GM19328 (cell line): ENCODE data around the gene POLR2F.

Experiments
- ATAC-seq: cut with Tn5 transposase; IDR thresholded peaks from one replicate; pipeline ENCODE4 v1.9.1; 2021; ENCODE audit warnings: mild to moderate bottlenecking, moderate library complexity; ENCODE audit not compliant: unreplicated experiment

The POLR2F gene

DNA sequence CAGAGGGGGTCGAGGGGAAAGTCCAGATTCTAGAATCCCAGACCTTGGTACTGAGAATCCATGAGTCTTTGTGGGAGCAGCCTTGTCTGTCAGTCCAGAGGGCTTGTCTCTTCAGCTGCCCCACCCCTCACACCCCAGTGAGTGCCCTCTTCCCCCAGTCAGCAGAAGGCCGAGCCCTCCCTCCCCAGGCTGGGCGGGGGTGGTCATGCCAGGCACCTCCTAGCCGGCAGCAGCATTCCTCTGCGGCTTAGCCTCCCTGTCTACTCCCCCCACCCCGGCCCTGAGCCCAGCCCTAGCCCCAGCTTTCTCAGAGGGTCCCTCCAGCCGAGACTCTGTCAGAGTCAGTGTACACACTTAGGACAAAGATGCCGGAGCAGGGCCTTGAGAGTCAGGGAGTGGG, 26.3 kb downstream of the POLR2F start:
- no peak for ATAC-seq

DNA sequence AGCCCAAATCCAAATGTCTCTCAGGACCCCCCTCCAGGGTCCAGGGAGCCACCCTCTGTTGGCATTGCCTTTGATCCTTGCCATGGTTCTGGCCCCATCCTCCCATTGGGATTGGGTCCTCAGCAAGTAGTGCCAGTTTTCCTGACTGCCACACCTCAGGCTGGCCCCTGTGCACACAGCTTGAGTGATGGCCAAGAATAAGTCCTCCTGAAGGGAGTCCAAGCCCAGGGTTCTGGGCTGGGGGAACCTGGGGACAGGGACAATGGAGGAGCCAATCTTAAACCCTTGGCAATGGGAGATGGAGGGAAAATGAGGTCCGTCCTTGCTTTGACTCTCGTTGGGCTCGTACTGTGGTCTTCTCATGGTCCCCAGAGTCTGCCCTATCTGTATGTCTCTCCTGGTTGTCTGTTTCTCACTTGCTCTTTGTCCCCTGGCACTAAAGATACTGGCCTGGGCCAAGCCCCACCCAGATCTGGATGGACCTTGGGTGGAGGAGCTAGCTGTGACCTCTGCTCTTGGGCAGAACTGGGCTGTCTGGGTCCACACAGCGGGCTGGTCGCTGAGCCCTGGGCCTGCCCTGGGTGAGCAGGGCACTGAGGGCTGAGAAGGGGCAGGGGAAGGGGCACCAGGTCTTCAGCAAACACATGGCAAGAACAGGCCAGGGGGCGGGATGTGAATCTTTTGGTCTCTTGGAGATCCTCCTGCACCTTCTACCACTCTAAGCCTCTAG, 27.9 kb downstream of the POLR2F start:
- no peak for ATAC-seq

DNA sequence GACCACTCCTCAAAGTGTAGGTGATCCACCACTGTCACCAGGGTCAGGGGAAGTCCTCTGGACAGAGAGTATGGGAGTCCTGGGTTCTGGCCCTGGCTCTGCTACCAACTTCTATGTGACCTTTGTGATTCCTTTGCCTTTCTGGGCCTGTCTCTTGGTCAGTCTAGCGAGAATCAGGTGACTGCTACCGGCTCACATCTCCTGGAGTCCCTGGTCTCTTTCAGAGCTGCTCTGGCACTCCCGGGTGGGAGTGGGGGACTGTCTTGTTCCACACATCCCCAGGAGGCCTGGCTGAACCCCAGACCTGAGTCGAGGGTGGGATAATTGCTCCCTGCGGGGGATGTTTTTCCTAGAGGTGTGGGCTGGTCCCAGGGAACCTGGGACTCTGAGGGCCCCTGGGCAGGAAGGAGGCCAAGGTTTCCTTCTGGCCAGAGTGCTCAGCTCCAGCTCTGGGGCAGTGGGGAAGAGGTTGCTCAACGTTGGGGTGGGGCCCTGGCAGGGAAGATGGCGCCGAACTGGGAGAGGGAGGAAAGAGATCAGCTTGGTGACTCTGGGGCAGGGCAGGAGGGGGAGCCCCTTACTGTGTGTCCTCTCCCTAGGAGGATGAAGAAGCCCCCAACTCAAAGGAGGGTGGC, 28.8 kb downstream of the POLR2F start:
- no peak for ATAC-seq

DNA sequence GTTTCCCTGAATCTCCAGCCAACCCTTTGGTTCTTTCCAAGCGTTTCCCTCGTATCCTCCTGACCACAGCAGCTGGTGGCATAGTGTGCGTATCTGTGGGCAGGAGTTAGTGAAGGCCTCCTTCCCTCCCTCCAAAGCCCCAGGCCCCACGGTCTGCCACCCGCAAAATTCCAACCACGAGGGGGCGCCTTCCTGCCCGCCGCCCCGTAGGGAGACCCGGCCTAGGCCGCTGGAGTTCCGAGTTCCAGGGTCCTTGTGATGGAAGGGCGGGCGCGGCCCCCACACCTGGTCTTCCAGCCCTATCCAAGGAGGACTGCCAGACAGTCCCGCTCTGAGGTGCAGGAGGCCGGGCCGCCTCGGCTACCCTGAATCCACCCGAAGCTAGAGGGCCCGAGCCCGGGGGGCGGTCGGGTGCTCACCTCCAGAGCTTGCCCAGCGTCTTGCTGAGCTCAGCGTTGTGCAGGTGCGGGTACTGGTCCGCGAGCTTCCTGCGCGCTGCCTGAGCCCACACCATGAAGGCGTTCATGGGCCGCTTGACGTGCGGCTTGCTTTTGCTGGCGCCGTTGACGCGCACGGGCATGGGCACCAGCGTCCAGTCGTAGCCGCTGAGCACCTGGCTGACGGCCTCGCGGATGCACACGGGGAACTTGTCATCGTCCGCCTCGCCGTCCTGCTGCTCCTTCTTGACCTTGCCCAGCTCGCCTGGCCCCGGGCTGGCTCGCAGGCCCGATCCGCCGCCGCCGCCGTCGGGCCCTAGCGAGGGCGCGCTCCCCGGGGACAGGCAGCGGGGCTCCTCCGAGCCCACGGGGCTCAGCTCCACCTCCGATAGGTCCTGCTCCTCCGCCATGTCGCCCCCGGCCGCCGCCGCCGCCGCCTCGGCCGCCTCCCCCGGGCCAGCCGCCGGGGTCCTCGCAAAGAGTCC, 29.7 kb downstream of the POLR2F start:
- no peak for ATAC-seq

- ATAC-seq = no peak
These were observed 30.6 kb downstream of the POLR2F start, which contains the start of gene SOX10 for GRCh38 chr22:37983860-37984791. TSS of gene SOX10 (minus strand) at chr22:37984555. CDS start at chr22:37983784, 771 bp downstream.

GRCh38 chr22:37985050-37985585, 31.6 kb downstream of the POLR2F start:
- ATAC-seq = no peak

GRCh38 chr22:37985751-37986281, 32.3 kb downstream of the POLR2F start:
- no peak for ATAC-seq

DNA sequence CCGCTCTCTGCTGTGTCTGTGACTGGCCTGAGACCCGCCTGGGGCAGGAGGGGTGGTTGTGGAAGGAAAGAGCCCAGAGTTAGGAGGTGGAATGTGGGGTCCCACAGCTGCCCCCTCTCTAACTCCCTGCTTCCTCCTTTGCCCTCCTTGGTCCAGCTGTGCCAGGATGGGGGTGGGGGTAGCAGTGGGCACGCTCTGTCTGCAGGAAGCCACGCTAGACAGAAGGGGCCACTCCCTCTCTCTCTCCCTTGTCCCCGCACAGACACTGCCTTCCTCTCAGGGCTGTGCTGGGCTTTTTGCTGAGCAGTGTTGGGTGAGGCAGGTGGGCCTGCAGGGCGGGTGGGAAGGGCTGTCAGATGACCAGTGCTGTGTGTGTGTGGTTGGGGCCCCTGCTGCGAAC, 32.9 kb downstream of the POLR2F start:
- ATAC-seq = no peak

DNA sequence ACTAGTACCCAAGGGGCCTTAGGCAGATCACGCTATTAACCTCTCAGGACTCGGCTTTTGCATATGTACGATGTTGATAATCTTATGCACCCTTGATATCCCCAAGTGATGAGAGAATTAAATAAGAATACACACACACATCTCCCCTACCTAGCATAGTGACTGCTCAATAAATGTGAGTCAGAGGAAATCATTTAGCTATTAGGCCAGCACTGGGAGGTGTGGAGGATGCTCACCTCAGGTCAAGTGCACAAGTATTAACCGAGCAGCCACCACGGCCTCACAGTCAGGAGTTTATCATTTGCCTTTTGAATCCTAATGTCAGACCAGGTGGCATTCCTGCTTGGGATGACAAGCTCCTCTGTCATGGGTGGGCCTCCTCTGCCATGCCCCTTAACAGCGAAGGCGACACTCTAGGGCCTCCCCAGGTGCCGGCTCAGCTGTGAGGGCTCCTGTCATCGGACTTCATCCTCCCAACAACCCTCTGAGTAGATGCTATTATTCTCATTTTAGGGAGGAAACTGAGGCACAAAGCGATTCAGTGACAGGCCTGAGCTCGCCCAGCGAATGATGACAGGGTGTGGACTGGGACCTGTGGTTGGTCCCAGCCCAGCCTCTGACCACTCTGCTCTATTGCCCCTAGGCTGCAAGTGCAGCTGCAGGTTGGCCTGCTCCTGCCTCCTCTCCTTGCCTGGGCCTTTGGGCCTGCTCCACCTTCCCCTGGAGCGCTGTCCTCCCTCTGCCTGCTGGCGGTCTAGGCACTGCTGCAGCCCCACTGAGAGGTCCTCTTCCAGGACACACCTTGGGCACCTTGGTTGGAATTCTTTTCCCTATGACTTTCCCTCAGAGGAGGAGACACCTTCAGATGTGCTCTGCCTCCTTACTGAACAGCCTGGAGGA, 35.9 kb downstream of the POLR2F start:
- no peak for ATAC-seq

DNA sequence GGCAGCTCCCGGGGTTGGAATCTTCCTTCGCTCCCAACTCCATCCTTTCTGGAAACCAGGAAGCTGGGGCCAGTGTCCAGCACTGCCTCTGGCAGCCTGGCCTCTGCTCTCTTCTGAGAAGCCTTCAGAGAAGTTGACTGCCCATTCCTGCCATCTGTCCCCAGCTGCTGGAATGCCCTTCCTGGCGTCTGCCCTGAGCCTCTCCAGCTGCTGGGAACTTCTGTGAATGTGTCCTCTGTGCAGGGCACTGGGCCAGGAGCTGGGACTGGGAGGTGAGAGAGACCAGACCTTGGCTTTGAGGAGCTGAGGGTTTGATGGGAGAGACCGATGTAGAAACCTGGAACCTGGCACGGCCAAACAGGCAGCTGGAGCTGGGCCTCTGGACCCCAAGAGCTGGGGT, 36.8 kb downstream of the POLR2F start:
- ATAC-seq = no peak

- no peak for ATAC-seq
These were observed 37.4 kb downstream of the POLR2F start for GRCh38 chr22:37990862-37991261.

DNA sequence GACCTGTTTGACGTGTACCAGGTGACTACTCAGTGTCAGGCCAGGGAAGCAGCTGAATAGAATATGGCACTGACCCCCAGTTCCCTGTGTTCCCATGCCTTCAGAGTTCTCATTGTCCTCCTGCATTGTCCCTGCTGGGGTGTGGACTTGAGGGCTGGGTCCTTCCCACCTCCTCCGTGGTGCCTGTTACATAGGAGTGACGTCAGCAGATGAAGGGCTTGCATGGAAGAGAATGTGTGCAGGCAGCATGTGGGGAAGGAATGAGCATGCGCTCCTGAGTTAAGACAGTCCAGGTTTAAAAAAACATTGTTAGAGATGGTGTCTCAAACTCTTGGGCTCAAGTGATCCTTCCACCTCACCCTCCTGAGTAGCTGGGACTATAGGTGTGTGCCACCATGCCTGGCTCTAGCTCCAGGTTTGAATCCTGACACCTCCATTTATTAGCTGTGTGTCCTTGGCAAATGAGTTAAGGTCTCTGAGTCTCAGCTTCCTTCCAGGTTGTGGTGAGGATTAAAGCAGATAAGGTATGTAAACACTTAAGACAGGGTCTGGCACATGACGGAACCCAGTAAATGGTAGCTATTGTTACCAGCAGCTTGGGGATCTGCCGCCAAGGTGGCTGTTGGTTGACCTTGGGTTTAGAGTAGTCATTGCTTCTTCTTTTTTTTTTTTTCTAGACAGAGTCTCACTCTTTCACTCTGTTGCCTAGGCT, 38.4 kb downstream of the POLR2F start:
- no peak for ATAC-seq

DNA sequence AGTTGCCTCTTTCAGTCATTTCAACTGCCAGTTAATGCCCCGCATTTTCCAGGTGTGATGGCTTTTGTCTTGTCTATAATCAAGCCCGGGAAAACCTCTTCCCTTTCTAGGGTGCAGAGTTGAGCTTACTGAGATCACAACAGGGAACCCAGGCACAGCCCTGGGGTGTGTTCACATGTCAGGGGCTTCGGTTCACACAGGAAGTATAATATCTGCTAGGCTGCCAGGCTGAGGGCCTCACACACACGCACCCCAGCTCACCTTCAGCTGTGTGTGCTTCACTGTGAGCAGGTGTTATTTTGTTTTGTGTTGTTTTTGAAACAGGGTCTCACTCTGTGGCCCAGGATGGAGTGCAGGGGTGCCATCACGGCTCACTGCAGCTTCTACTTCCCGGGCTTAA, 40.5 kb downstream of the POLR2F start:
- ATAC-seq = no peak

DNA sequence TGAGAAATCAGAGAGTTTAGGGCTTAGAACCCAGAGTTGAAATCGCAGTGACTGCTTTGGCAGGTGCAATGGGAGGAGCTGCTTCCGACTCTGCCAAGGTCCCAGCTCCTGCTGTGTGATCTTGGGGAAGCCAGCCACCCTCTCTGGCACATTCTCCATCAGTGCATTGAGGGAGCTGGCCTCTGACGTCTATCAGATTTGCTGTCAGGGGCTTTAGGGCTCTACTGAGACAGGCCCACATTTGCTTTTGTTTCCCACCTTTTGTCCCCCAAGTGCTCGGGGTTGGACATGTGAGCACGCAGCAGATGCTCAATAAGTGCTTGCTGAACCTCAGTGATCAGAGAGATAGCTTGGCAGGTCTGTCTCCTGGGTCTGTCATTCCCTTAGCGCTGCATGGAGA, 41.5 kb downstream of the POLR2F start:
- ATAC-seq = no peak

- ATAC-seq = no peak
These were observed 42.0 kb downstream of the POLR2F start for GRCh38 chr22:37995460-37995859.

- no peak for ATAC-seq
These were observed 42.6 kb downstream of the POLR2F start for GRCh38 chr22:37996079-37996478.

DNA sequence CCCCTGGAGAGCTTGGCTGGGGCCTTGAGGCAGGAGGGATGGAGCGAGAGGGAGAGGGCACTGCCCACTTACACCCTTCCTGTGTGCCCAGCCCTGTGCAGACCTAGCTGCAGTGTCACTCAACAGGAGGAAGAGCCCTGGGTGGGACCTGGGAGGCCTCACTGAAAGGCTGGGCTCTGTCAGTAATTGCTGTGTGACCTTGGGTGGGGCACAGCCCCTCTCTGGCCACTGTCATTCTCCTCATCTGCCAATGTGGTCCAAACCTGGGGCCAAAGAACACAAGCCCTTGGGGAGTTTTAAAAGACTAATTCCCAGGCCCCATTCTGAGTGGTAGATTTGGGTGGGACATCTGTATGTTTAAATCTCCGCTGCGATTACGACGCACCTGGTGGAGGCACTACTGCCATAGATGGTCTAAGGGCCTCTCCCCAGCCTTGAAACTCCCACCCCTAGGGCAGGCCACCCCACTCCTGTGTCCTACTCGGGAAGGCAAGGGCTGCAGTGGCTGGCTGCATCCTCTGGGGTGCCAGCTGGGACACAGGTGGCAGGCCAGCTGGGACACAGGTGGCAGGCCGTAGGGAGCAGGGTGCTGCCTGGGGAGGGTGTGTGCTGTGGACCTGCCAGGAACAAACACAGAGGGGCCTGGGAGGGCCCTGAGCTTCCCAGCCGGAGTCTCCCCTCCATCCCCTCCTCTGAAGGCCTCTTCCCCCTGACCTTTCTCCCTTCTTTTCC, 43.2 kb downstream of the POLR2F start:
- no peak for ATAC-seq

GRCh38 chr22:37998543-37998942, 45.0 kb downstream of the POLR2F start:
- no peak for ATAC-seq
